Stomach (tissue), 4 donors: Measurements from ENCODE around the gene PATZ1.

Experiments
- EP300 ChIP-seq: sonication (generic); formaldehyde crosslinking; IDR thresholded peaks from one replicate; pipeline ENCODE4 v1.6.1; 2017; ENCODE audit warnings: antibody characterized with exemption
- POLR2A ChIP-seq, 4 donors: fragments of 450-650 bp; IDR thresholded peaks; one replicate each; pipeline ENCODE4 v1.6.1; 2016; ENCODE audit warnings: antibody characterized with exemption in 4 of 4, control low read depth in 2 of 4, mild to moderate bottlenecking in 1 of 4, moderate library complexity in 1 of 4
- POLR2AphosphoS5 ChIP-seq, 3 donors: sonication (generic); formaldehyde crosslinking; IDR thresholded peaks; one replicate each; pipeline ENCODE4 v1.6.1; 2016; ENCODE audit warnings: antibody characterized with exemption in 3 of 3
- TF ChIP-seq, protein P1 (sequence below), 7 experiments: fragments of 450-650 bp in 4 of 7; fragments of 200-600 bp in 3 of 7; sonication (generic) in 3 of 7; IDR thresholded peaks; one replicate each; pipeline ENCODE4 v1.5.1; 2016 to 2019; ENCODE audit warnings: antibody characterized with exemption in 7 of 7, control low read depth in 2 of 7, mild to moderate bottlenecking in 1 of 7

DNA sequence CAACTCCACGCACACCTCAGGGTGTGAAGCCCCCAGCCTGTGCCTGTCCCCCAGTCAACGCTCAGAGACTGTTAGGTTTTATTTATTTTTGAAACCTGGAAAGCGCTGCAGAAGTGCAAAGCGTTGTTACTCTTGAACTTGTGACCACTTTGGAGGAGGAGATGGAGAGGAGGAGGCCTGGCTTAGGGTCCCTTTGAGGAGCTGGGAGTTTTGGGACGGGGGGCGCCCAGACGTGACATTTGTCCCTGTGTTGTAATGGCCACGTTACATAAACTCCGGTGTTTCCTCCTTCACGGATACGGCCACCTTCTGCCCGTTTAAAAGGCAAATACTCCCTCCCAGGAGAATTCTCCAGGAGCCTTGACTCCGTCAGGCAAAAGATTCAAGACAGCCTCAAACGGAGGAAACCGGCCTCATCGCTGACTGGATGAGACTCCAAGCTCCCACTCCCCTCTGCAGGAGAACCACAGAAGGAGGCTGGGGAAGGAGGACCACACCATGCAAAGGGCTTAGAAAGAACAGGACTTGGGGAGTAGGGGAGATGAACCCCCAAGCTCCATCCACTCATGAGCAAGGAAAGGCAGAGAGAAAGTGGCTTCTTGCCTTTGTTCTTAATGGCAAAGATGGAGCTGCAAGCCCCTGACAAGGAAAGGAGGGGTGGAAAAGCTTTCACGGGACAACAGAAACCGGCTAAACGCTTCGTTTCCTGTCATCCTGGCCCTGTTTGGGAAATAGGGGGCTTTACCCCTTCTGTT, 54.5 kb downstream of the PATZ1 start:
- TF ChIP-seq POLR2AphosphoS5 (IDR thresholded peaks at IDR 0.05) (no peak), POLR2A (IDR thresholded peaks at IDR 0.05) (no peak), EP300 (no peak)
- TF ChIP-seq, protein P1, sequence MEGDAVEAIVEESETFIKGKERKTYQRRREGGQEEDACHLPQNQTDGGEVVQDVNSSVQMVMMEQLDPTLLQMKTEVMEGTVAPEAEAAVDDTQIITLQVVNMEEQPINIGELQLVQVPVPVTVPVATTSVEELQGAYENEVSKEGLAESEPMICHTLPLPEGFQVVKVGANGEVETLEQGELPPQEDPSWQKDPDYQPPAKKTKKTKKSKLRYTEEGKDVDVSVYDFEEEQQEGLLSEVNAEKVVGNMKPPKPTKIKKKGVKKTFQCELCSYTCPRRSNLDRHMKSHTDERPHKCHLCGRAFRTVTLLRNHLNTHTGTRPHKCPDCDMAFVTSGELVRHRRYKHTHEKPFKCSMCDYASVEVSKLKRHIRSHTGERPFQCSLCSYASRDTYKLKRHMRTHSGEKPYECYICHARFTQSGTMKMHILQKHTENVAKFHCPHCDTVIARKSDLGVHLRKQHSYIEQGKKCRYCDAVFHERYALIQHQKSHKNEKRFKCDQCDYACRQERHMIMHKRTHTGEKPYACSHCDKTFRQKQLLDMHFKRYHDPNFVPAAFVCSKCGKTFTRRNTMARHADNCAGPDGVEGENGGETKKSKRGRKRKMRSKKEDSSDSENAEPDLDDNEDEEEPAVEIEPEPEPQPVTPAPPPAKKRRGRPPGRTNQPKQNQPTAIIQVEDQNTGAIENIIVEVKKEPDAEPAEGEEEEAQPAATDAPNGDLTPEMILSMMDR (IDR thresholded peaks at IDR 0.05), result no peak
